ENCODE data around the gene CDK5R1. TPM values are rescaled to one million over a fixed set of nuclear protein-coding genes. Genes with fewer than 3 reads are reported as not detected.

CDK5R1 gene
- total RNA-seq, 1 donor from 2014 or later = 34.1 TPM

DNA sequence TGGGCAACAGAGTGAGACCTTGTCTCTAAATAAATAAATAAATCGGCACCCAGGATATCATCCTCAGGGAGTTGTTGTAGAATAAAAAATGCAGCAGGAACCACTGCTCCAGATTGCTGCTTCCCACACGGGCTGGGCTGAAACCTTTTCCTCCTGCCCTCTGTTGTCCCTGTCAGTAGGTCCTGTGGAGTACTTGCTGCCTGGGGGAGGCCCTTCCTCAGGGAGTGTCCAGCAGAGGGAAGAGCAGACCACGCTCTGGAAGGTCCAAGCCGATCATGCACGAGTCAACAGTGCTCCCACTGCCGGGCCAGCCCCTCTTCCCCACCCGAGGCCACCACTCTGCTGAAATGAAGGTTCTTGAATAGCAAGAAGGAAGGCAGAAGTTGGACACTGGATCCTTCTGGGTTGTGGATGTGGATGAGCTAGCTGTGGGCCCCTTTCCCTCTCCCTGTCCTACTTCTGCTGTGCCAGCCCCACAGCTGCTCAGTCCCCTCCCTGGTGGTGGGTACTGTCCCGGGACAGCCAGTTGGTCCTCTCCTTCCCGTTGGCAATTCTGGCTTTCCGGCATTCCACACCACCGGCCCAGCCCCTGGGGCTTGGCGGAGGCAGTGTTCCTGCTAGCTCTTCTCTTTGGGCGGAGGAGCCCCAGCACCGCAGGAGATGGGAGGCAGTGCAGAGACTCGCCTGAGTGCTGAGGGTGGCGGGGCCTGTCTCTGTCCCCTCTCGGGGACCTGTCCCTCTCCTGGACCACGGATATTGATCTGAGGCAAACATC is 10.8 kb downstream of the CDK5R1 start:
- Mint-ChIP-seq H3K9me3 (no peaks in the 10 kb centered on the region), H3K27me3 (ENCODE audit: low read depth) (no peaks in the 10 kb centered on the region), H3K4me1 (peaks cover 17% of the 10 kb centered on the region), H3K4me3 (no peak overlapping the region), H3K27ac (ENCODE audit: unreplicated experiment) (no peak overlapping the region), H3K36me3 (ENCODE audit: low read depth) (no peaks in the 10 kb centered on the region)
- TF ChIP-seq, protein P1, sequence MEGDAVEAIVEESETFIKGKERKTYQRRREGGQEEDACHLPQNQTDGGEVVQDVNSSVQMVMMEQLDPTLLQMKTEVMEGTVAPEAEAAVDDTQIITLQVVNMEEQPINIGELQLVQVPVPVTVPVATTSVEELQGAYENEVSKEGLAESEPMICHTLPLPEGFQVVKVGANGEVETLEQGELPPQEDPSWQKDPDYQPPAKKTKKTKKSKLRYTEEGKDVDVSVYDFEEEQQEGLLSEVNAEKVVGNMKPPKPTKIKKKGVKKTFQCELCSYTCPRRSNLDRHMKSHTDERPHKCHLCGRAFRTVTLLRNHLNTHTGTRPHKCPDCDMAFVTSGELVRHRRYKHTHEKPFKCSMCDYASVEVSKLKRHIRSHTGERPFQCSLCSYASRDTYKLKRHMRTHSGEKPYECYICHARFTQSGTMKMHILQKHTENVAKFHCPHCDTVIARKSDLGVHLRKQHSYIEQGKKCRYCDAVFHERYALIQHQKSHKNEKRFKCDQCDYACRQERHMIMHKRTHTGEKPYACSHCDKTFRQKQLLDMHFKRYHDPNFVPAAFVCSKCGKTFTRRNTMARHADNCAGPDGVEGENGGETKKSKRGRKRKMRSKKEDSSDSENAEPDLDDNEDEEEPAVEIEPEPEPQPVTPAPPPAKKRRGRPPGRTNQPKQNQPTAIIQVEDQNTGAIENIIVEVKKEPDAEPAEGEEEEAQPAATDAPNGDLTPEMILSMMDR (conservative IDR thresholded peaks at IDR 0.05) = no peak
- DNase-seq (ENCODE audit: low read depth, low spot score) = no peak

DNA sequence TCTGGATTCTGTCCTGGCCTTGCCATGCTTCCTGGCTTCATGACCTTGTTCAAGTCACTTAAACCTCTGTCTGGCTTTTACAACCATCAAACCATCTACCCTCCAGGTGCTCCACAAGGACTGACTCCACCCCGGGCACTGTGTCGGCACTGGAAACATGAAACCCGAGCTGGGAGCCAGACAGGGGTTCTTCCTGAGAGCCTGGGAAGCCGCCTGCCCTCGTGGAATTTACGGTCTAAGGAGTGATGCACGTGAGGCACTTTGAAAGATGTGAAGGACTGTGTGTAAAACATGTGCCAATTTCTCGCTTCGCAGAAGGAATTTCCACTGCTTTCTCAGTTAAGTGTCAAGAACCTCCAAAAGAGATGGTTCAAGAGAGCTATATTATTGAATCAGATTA is 11.6 kb downstream of the CDK5R1 start:
- Mint-ChIP-seq H3K36me3 (ENCODE audit: low read depth) (no peaks in the 10 kb centered on the region), H3K4me3 (no peak overlapping the region), H3K27me3 (ENCODE audit: low read depth) (no peaks in the 10 kb centered on the region), H3K27ac (ENCODE audit: unreplicated experiment) (no peak overlapping the region), H3K9me3 (no peaks in the 10 kb centered on the region), H3K4me1 (peaks cover 20% of the 10 kb centered on the region)
- DNase-seq (ENCODE audit: low read depth, low spot score) = no peak
- TF ChIP-seq, protein P1 (conservative IDR thresholded peaks at IDR 0.05) = no peak

DNA sequence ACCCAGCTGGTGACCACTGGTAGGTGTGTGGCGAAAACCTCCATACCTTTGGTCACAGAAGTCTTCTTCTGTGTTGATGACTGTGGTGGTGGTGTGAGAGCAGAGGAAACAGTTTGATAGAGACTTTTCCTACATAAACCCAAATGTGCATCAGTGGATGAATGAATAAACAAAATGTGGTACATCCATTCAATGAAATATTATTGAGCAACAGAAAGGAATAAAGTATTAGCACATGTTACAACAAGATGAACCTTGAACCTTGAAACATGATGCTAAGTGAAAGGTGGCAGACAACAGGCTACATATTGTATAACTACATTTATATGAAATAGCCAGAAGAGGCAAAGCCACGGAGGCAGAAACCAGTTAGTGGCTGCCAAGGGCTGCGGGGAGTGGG is 15.2 kb downstream of the CDK5R1 start:
- Mint-ChIP-seq H3K4me3 (no peak overlapping the region), H3K27ac (ENCODE audit: unreplicated experiment) (no peak overlapping the region), H3K9me3 (no peaks in the 10 kb centered on the region), H3K36me3 (ENCODE audit: low read depth) (no peaks in the 10 kb centered on the region), H3K4me1 (peaks cover 48% of the 10 kb centered on the region), H3K27me3 (ENCODE audit: low read depth) (no peaks in the 10 kb centered on the region)
- TF ChIP-seq, protein P1 (conservative IDR thresholded peaks at IDR 0.05) = no peak
- no peak for DNase-seq (ENCODE audit: low read depth, low spot score)

DNA sequence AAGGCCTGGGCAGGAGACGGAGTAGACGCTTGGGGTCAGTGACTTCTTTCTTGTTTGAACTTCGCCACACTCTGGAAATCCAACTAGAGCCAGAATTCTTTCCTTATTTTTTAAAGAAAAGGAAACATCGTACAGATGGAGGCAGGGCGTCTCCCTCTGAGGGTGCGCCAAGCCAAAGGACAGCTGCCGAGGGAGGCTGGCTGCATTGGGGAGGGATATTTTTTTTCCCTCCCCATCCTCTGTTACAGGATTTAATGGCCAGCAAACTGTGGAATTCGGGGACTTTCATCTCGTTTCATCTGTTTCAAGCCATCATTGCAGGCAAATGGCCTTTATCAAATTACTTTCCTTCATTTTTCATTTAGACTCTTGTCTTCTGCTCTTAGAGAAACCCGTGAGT is 15.9 kb downstream of the CDK5R1 start:
- no peaks in the 10 kb centered on the region for H3K36me3 Mint-ChIP-seq (ENCODE audit: low read depth)
- TF ChIP-seq, protein P1 (conservative IDR thresholded peaks at IDR 0.05) = no peak
- no peak for DNase-seq (ENCODE audit: low read depth, low spot score)
- H3K27ac Mint-ChIP-seq (ENCODE audit: unreplicated experiment) = no peak overlapping the region
- H3K4me1 Mint-ChIP-seq = peaks cover 54% of the 10 kb centered on the region
- H3K9me3 Mint-ChIP-seq = no peaks in the 10 kb centered on the region
- H3K27me3 Mint-ChIP-seq (ENCODE audit: low read depth) = no peaks in the 10 kb centered on the region
- H3K4me3 Mint-ChIP-seq = no peak overlapping the region

DNA sequence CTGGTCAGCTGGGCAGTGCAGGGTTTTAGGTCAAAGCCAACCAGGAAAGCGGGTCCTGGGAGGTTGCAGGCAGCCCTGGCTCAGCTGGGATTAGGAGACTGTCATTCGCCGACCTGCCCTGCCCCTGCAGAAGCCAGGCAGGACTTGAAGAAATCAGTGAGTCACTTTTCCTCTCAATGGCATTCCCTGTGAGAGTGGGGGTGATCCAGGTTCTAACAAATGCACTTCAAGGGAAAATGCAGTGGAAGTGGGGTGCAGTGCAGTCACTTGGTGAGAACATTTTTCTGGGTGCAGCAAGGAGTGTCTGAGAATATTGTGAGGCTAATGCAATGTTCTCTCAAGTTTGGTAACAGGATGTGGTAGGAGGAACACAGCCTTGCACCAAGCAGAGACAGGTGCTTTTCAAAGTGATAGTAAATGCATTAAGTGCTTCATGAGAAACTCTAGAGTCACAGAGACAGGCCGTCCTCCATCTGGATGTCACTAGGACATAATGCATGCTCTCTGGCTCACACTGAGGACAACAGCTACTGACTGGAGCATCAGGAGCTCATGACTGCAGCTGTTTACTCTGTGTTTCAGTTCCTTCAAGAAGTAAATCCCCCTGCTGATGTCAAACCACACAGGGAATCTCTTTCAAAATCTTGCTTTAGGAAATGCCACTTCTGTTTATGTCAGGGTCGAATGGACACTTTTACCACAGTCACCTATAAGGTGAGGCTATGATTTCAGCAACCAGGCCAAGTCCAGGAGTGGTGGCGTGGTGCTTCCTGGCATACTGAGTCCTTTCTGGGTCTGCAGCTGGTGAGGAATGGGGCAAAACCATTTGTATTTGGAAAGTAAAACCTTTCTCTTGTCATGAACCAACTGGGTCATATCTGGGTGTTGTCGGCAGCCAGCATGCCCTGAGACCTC is 16.7 kb downstream of the CDK5R1 start:
- TF ChIP-seq, protein P1 (conservative IDR thresholded peaks at IDR 0.05) = no peak
- Mint-ChIP-seq H3K4me3 (no peak overlapping the region), H3K36me3 (ENCODE audit: low read depth) (no peaks in the 10 kb centered on the region), H3K27ac (ENCODE audit: unreplicated experiment) (no peak overlapping the region), H3K4me1 (peaks cover 50% of the 10 kb centered on the region), H3K27me3 (ENCODE audit: low read depth) (no peaks in the 10 kb centered on the region), H3K9me3 (no peaks in the 10 kb centered on the region)
- DNase-seq (ENCODE audit: low read depth, low spot score) = no peak
